Measurements from ENCODE around the gene MS4A2. TPM values are rescaled to one million over a fixed set of nuclear protein-coding genes. Genes with fewer than 3 reads are reported as not detected.

MS4A2 gene
- total and polyA plus RNA-seq, 2 of the 8 experiments (the other 6 are each of a cell fraction or from before 2014, with no cell fraction given) = not detected

GRCh38 chr11:60128376-60128775, 39.9 kb downstream of the MS4A2 start:
- H3K79me1 ChIP-seq (ENCODE audit: low read depth, low read length) = no peaks in the 10 kb centered on the region
- H3K56ac ChIP-seq (replicated peaks; ENCODE audit: insufficient read length, low read depth, low read length) = no peak overlapping the region
- peaks cover 3 to 6% (median 5%) of the 10 kb centered on the region in 4 experiments; a peak in 4 of 7 replicates for H3K4me1 ChIP-seq (replicated peaks in 1 of 4; ENCODE audit: control insufficient read depth in 3 of 4, insufficient read depth in 4 of 4, low read length in 3 of 4)
- H3K23me2 ChIP-seq (ENCODE audit: low read depth, low read length) = no peaks in the 10 kb centered on the region
- no peak overlapping the region for H3K4me2 ChIP-seq (ENCODE audit: insufficient read depth in 1 of 2, low read depth in 2 of 2, low read length in 2 of 2)
- no peak overlapping the region for H3K4me3 ChIP-seq (ENCODE audit: extremely low read depth in 1 of 4, insufficient read depth in 2 of 4, low read depth in 3 of 4, low read length in 4 of 4)
- H3K14ac ChIP-seq (ENCODE audit: insufficient read length) = no peak overlapping the region
- H4K5ac ChIP-seq (ENCODE audit: insufficient read length, low read depth, low read length) = no peak overlapping the region
- no peak overlapping the region for H3K23ac ChIP-seq (ENCODE audit: insufficient read length)
- no peaks in the 10 kb centered on the region for H3K36me3 ChIP-seq (ENCODE audit: control insufficient read depth in 2 of 4, insufficient read depth in 4 of 4, low read length in 3 of 4)
- H2BK5ac ChIP-seq (ENCODE audit: low read depth, low read length) = no peak overlapping the region
- no peak overlapping the region for H3K27ac ChIP-seq (ENCODE audit: low read depth, low read length)
- no peak overlapping the region for H4K8ac ChIP-seq (ENCODE audit: extremely low read depth, insufficient read depth, low read length)
- WGBS, 2 experiments (ENCODE audit: extremely low coverage in 1 of 2, insufficient coverage in 1 of 2, insufficient read length in 1 of 2, insufficient replicate concordance in 2 of 2, low coverage in 1 of 2, low lambda C conversion rate in 2 of 2, missing lambda C conversion rate in 1 of 2) = 84% methylated on average over 2 of the region's 2 CpGs; no CpG with 5 or more reads in 1 of the 2 experiments
- H2BK20ac ChIP-seq (ENCODE audit: low read length) = no peak overlapping the region
- no peak overlapping the region for H2BK12ac ChIP-seq (ENCODE audit: low read depth, low read length)
- H3K27me3 ChIP-seq (replicated peaks in 1 of 4; ENCODE audit: control insufficient read depth in 3 of 4, extremely low read depth in 1 of 4, insufficient read depth in 3 of 4, low read length in 3 of 4) = no peaks in the 10 kb centered on the region
- no peak overlapping the region for H2BK120ac ChIP-seq (replicated peaks; ENCODE audit: low read depth, low read length)
- no peak overlapping the region for H3K4ac ChIP-seq (replicated peaks; ENCODE audit: insufficient read length, low read depth, low read length)
- no peaks in the 10 kb centered on the region for H3K79me2 ChIP-seq (ENCODE audit: control insufficient read depth in 1 of 2, insufficient read depth in 2 of 2, low read length in 2 of 2)
- CTCF ChIA-PET (ENCODE audit: partially characterized antibody) = interaction anchor here (0.5 to 0.7 kb wide), 2 partner anchors 26 to 49 kb away, joined by 3 read pairs; no protein-coding TSS in a partner anchor
- POLR2A ChIA-PET (ENCODE audit: partially characterized antibody) = no interaction called here
- DNase-seq (ENCODE audit: low read depth in 1 of 2, low spot score in 2 of 2) = no peak
- H2AK5ac ChIP-seq (ENCODE audit: low read depth, low read length) = no peak overlapping the region
- no peak overlapping the region for H4K91ac ChIP-seq (replicated peaks; ENCODE audit: insufficient read length, low read length)
- H2BK15ac ChIP-seq (ENCODE audit: low read length) = no peak overlapping the region
- no peak for FAIRE-seq
- H4K20me1 ChIP-seq (replicated peaks in 1 of 2; ENCODE audit: control insufficient read depth in 1 of 2, insufficient read depth in 2 of 2, low read length in 2 of 2) = no peaks in the 10 kb centered on the region
- H3K9me3 ChIP-seq (ENCODE audit: insufficient read depth in 2 of 2, low read depth in 1 of 2, low read length in 1 of 2) = no peaks in the 10 kb centered on the region
- no peak overlapping the region for H3K18ac ChIP-seq (ENCODE audit: extremely low read depth, low read length)
- no peak overlapping the region for H3K9ac ChIP-seq (replicated peaks in 1 of 4; ENCODE audit: extremely low read depth in 1 of 4, low read depth in 3 of 4, low read length in 3 of 4)
- H2AFZ ChIP-seq (ENCODE audit: low read length) = no peak overlapping the region
- TF ChIP-seq YY1 (IDR thresholded peaks at IDR 0.05; ENCODE audit: low read depth, low read length) = no peak

Measured in H1 (cell line).